ENCODE data around the gene MSN. TPM values are rescaled to one million over a fixed set of nuclear protein-coding genes. Genes with fewer than 3 reads are reported as not detected.

Gene MSN
- total RNA-seq, 1 experiment from 2014 or later = 91.2 TPM

DNA sequence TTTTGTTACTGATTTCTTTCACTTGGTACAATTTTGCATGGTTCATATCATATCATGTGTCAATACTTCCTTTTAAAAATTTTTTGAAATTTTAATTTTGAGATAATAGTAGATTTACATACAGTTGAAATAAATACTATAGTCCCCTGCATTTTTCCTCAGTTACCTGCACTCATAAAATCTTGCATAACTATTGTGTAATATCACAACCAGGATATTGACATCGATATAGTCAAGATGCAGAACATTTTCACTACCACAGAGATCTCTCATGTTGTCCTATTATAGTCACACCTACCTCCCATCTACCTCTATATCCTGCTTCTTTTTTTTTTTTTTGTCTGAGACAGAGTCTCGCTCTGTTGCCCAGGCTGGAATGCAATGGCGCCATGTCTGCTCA lies 36.7 kb upstream of the MSN start:
- no peak for ATAC-seq

More for the DNA sequence above, 36.7 kb upstream of the MSN start:
- no peak for DNase-seq (ENCODE audit: low spot score)
- POLR2A ChIA-PET = no interaction called here
- peaks cover 22% of the 10 kb centered on the region for H3K9me3 Mint-ChIP-seq
- H3K4me1 Mint-ChIP-seq = no peaks in the 10 kb centered on the region
- no peak overlapping the region for H3K4me3 Mint-ChIP-seq
- no peak for TF ChIP-seq ESRRA (CRISPR knock-in tag; IDR thresholded peaks at IDR 0.05; ENCODE audit: borderline replicate concordance)
- no peak for TF ChIP-seq ATF1 (CRISPR knock-in tag; IDR thresholded peaks at IDR 0.05)
- TF ChIP-seq, protein P1, sequence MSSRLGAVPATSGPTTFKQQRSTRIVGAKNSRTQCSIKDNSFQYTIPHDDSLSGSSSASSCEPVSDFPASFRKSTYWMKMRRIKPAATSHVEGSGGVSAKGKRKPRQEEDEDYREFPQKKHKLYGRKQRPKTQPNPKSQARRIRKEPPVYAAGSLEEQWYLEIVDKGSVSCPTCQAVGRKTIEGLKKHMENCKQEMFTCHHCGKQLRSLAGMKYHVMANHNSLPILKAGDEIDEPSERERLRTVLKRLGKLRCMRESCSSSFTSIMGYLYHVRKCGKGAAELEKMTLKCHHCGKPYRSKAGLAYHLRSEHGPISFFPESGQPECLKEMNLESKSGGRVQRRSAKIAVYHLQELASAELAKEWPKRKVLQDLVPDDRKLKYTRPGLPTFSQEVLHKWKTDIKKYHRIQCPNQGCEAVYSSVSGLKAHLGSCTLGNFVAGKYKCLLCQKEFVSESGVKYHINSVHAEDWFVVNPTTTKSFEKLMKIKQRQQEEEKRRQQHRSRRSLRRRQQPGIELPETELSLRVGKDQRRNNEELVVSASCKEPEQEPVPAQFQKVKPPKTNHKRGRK (CRISPR knock-in tag; IDR thresholded peaks at IDR 0.05; ENCODE audit: borderline replicate concordance) = no peak
- TF ChIP-seq, protein P2, sequence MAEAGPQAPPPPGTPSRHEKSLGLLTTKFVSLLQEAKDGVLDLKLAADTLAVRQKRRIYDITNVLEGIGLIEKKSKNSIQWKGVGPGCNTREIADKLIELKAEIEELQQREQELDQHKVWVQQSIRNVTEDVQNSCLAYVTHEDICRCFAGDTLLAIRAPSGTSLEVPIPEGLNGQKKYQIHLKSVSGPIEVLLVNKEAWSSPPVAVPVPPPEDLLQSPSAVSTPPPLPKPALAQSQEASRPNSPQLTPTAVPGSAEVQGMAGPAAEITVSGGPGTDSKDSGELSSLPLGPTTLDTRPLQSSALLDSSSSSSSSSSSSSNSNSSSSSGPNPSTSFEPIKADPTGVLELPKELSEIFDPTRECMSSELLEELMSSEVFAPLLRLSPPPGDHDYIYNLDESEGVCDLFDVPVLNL (CRISPR knock-in tag; IDR thresholded peaks at IDR 0.05; ENCODE audit: borderline replicate concordance, low read depth) = no peak
- TF ChIP-seq, protein P3, sequence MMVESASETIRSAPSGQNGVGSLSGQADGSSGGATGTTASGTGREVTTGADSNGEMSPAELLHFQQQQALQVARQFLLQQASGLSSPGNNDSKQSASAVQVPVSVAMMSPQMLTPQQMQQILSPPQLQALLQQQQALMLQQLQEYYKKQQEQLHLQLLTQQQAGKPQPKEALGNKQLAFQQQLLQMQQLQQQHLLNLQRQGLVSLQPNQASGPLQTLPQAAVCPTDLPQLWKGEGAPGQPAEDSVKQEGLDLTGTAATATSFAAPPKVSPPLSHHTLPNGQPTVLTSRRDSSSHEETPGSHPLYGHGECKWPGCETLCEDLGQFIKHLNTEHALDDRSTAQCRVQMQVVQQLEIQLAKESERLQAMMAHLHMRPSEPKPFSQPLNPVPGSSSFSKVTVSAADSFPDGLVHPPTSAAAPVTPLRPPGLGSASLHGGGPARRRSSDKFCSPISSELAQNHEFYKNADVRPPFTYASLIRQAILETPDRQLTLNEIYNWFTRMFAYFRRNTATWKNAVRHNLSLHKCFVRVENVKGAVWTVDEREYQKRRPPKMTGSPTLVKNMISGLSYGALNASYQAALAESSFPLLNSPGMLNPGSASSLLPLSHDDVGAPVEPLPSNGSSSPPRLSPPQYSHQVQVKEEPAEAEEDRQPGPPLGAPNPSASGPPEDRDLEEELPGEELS (CRISPR knock-in tag; IDR thresholded peaks at IDR 0.05) = no peak
- TF ChIP-seq ZNF138 (CRISPR knock-in tag; conservative IDR thresholded peaks at IDR 0.05) = no peak
- no peak for TF ChIP-seq FOXK1 (CRISPR knock-in tag; IDR thresholded peaks at IDR 0.05)
- TF ChIP-seq, protein P4, sequence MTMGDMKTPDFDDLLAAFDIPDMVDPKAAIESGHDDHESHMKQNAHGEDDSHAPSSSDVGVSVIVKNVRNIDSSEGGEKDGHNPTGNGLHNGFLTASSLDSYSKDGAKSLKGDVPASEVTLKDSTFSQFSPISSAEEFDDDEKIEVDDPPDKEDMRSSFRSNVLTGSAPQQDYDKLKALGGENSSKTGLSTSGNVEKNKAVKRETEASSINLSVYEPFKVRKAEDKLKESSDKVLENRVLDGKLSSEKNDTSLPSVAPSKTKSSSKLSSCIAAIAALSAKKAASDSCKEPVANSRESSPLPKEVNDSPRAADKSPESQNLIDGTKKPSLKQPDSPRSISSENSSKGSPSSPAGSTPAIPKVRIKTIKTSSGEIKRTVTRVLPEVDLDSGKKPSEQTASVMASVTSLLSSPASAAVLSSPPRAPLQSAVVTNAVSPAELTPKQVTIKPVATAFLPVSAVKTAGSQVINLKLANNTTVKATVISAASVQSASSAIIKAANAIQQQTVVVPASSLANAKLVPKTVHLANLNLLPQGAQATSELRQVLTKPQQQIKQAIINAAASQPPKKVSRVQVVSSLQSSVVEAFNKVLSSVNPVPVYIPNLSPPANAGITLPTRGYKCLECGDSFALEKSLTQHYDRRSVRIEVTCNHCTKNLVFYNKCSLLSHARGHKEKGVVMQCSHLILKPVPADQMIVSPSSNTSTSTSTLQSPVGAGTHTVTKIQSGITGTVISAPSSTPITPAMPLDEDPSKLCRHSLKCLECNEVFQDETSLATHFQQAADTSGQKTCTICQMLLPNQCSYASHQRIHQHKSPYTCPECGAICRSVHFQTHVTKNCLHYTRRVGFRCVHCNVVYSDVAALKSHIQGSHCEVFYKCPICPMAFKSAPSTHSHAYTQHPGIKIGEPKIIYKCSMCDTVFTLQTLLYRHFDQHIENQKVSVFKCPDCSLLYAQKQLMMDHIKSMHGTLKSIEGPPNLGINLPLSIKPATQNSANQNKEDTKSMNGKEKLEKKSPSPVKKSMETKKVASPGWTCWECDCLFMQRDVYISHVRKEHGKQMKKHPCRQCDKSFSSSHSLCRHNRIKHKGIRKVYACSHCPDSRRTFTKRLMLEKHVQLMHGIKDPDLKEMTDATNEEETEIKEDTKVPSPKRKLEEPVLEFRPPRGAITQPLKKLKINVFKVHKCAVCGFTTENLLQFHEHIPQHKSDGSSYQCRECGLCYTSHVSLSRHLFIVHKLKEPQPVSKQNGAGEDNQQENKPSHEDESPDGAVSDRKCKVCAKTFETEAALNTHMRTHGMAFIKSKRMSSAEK (CRISPR knock-in tag; IDR thresholded peaks at IDR 0.05; ENCODE audit: borderline replicate concordance) = no peak
- TF ChIP-seq, protein P5, sequence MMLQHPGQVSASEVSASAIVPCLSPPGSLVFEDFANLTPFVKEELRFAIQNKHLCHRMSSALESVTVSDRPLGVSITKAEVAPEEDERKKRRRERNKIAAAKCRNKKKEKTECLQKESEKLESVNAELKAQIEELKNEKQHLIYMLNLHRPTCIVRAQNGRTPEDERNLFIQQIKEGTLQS (CRISPR knock-in tag; conservative IDR thresholded peaks at IDR 0.05) = no peak
- TF ChIP-seq, protein P6, sequence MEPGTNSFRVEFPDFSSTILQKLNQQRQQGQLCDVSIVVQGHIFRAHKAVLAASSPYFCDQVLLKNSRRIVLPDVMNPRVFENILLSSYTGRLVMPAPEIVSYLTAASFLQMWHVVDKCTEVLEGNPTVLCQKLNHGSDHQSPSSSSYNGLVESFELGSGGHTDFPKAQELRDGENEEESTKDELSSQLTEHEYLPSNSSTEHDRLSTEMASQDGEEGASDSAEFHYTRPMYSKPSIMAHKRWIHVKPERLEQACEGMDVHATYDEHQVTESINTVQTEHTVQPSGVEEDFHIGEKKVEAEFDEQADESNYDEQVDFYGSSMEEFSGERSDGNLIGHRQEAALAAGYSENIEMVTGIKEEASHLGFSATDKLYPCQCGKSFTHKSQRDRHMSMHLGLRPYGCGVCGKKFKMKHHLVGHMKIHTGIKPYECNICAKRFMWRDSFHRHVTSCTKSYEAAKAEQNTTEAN (CRISPR knock-in tag; IDR thresholded peaks at IDR 0.05) = no peak
- no peak for TF ChIP-seq NFYB (CRISPR knock-in tag; conservative IDR thresholded peaks at IDR 0.05; ENCODE audit: low read depth)
- TF ChIP-seq ZNF671 (CRISPR knock-in tag; IDR thresholded peaks at IDR 0.05) = no peak
- TF ChIP-seq, protein P7, sequence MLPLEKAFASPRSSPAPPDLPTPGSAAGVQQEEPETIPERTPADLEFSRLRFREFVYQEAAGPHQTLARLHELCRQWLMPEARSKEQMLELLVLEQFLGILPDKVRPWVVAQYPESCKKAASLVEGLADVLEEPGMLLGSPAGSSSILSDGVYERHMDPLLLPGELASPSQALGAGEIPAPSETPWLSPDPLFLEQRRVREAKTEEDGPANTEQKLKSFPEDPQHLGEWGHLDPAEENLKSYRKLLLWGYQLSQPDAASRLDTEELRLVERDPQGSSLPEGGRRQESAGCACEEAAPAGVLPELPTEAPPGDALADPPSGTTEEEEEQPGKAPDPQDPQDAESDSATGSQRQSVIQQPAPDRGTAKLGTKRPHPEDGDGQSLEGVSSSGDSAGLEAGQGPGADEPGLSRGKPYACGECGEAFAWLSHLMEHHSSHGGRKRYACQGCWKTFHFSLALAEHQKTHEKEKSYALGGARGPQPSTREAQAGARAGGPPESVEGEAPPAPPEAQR (CRISPR knock-in tag; IDR thresholded peaks at IDR 0.05) = no peak
- TF ChIP-seq ZNF219 (CRISPR knock-in tag; IDR thresholded peaks at IDR 0.05; ENCODE audit: borderline replicate concordance) = no peak
- TF ChIP-seq, protein P8, sequence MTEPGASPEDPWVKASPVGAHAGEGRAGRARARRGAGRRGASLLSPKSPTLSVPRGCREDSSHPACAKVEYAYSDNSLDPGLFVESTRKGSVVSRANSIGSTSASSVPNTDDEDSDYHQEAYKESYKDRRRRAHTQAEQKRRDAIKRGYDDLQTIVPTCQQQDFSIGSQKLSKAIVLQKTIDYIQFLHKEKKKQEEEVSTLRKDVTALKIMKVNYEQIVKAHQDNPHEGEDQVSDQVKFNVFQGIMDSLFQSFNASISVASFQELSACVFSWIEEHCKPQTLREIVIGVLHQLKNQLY (CRISPR knock-in tag; IDR thresholded peaks at IDR 0.05) = no peak
- TF ChIP-seq NFATC4 (CRISPR knock-in tag; IDR thresholded peaks at IDR 0.05) = no peak
- TF ChIP-seq, protein P9, sequence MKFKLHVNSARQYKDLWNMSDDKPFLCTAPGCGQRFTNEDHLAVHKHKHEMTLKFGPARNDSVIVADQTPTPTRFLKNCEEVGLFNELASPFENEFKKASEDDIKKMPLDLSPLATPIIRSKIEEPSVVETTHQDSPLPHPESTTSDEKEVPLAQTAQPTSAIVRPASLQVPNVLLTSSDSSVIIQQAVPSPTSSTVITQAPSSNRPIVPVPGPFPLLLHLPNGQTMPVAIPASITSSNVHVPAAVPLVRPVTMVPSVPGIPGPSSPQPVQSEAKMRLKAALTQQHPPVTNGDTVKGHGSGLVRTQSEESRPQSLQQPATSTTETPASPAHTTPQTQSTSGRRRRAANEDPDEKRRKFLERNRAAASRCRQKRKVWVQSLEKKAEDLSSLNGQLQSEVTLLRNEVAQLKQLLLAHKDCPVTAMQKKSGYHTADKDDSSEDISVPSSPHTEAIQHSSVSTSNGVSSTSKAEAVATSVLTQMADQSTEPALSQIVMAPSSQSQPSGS (CRISPR knock-in tag; IDR thresholded peaks at IDR 0.05; ENCODE audit: borderline replicate concordance, low read depth) = no peak
- no peak for TF ChIP-seq TCF7 (CRISPR knock-in tag; IDR thresholded peaks at IDR 0.05; ENCODE audit: low read depth)
- peaks cover 8% of the 10 kb centered on the region; the same call in 1 of the 2 replicates for H3K36me3 Mint-ChIP-seq
- H3K27ac Mint-ChIP-seq = no peak overlapping the region
- CTCF ChIA-PET = no interaction called here
- H3K27me3 Mint-ChIP-seq (ENCODE audit: low read depth) = no peaks in the 10 kb centered on the region; the same call in 1 of the 2 replicates

Measured in WTC11 (cell line).